B cell (primary cell): ENCODE data around the gene ASPHD2.

Experiments used
- EZH2 ChIP-seq: IDR thresholded peaks from 2 replicates; pipeline ENCODE4 v1.6.1; 2012; ENCODE audit warnings: borderline replicate concordance, low read depth, mild to moderate bottlenecking, moderate library complexity, low read length; ENCODE audit not compliant: insufficient read depth, poor library complexity, severe bottlenecking
- TF ChIP-seq, protein P1 (sequence below): fragments of 200-600 bp; IDR thresholded peaks from one replicate; pipeline ENCODE4 v1.8.0; 2022; ENCODE audit warnings: antibody characterized with exemption, mild to moderate bottlenecking

DNA sequence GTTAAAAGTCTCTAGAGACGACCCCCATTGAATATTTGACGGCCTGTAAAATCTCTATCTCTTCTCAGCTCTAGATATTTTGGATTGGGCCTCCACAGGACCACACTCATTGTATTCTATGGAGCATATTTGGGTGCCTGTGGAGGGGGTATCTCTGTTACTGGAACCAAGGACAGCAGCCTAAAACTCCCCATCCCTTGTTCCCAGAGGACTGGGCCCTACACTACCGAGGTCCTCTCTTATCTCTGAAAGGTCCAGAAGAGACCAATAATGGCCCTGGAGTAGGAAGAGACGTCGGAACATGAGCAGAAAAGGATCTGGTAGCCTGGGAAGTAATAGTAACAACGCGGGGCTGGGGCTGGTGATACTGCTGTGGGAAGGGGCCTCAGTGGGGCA is 54.0 kb downstream of the ASPHD2 start:
- TF ChIP-seq, protein P1, sequence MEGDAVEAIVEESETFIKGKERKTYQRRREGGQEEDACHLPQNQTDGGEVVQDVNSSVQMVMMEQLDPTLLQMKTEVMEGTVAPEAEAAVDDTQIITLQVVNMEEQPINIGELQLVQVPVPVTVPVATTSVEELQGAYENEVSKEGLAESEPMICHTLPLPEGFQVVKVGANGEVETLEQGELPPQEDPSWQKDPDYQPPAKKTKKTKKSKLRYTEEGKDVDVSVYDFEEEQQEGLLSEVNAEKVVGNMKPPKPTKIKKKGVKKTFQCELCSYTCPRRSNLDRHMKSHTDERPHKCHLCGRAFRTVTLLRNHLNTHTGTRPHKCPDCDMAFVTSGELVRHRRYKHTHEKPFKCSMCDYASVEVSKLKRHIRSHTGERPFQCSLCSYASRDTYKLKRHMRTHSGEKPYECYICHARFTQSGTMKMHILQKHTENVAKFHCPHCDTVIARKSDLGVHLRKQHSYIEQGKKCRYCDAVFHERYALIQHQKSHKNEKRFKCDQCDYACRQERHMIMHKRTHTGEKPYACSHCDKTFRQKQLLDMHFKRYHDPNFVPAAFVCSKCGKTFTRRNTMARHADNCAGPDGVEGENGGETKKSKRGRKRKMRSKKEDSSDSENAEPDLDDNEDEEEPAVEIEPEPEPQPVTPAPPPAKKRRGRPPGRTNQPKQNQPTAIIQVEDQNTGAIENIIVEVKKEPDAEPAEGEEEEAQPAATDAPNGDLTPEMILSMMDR, result no peak
- no peak for TF ChIP-seq EZH2
